HepG2 (cell line): ENCODE results near the gene MBNL3. TPM values are rescaled to one million over a fixed set of nuclear protein-coding genes. Genes with fewer than 3 reads are reported as not detected.

Experiments
- ATAC-seq: fragments of 200-7000 bp; cut with Tn5 transposase; 3 replicates; pipeline ENCODE4 v1.9.1; 2020; ENCODE audit warnings: mild to moderate bottlenecking, moderate library complexity
- BruUV-seq: library from RNA; stranded (reverse); fragments of 400-500 nt; replicated peaks from 2 replicates; lab custom pipeline; 2021; lab: Mats Ljungman, UMichigan
- CTCF ChIA-PET: fragments of 300-600 bp; formaldehyde crosslinking; extraction: SDS; loops from one replicate; lab custom pipeline; 2021; ENCODE audit warnings: low total read pairs, inconsistent platforms, low intra/inter-chr PET ratio; lab: Yijun Ruan, JAX
- POLR2A ChIA-PET: fragments of 350-600 bp; sonication (Branson Sonifier 250); formaldehyde crosslinking; loops from one replicate; lab custom pipeline; 2020; ENCODE audit warnings: antibody characterized with exemption, inconsistent platforms; lab: Yijun Ruan, JAX
- DNase-seq: peaks from one replicate; pipeline ENCODE4 v3.0.0-alpha.2; 2015; ENCODE audit warnings: low spot score
- FAIRE-seq: peaks from 3 replicates; lab custom pipeline; 2011; peaks lifted over from hg19 to GRCh38; lab: Jason Lieb, UNC
- H2AFZ ChIP-seq: one replicate; pipeline ENCODE4 v1.6.1; 2011; ENCODE audit warnings: low read length, inconsistent platforms
- H3K27ac ChIP-seq: fragments of 300-600 bp; 3 replicates; pipeline ENCODE4 v1.8.0; 2011; ENCODE audit warnings: mixed run types, mild to moderate bottlenecking, mixed read lengths, low read length, inconsistent platforms; ENCODE audit not compliant: insufficient read depth; ENCODE audit errors: extremely low read length
- H3K27me3 ChIP-seq, 2 experiments: fragments of 200-600 bp in 1 of 2; 2 replicates in 1 of 2; 3 replicates in 1 of 2; pipeline versions ENCODE4 v1.6.0 to v1.8.0; 2011; ENCODE audit warnings: low read length in 2 of 2, mild to moderate bottlenecking in 2 of 2, moderate library complexity in 2 of 2, inconsistent platforms in 1 of 2; ENCODE audit not compliant: insufficient read depth in 2 of 2, control insufficient read depth in 1 of 2
- H3K36me3 ChIP-seq, 2 experiments: fragments of 200-600 bp in 1 of 2; replicated peaks in 1 of 2; 2 replicates in 1 of 2; 3 replicates in 1 of 2; pipeline versions ENCODE4 v1.5.1 to v1.8.0; 2011; ENCODE audit warnings: low read length in 2 of 2, inconsistent platforms in 1 of 2; ENCODE audit not compliant: insufficient read depth in 2 of 2, control insufficient read depth in 1 of 2
- H3K4me1 ChIP-seq: 2 replicates; pipeline ENCODE4 v1.5.1; 2012; ENCODE audit warnings: low read length, inconsistent platforms; ENCODE audit not compliant: insufficient read depth
- H3K4me2 ChIP-seq: 2 replicates; pipeline ENCODE4 v1.6.0; 2011; ENCODE audit warnings: low read depth, low read length, inconsistent platforms
- H3K4me3 ChIP-seq, 3 experiments: fragments of 200-600 bp in 1 of 3; sonication (generic), shearing (Covaris generic) in 1 of 3; replicated peaks in 1 of 3; 2 replicates each; pipeline ENCODE4 v1.5.1; 2011 to 2016; ENCODE audit warnings: low read length in 3 of 3, inconsistent platforms in 2 of 3, low read depth in 2 of 3, mild to moderate bottlenecking in 2 of 3, control low read depth in 1 of 3, mixed read lengths in 1 of 3; ENCODE audit not compliant: insufficient read depth in 1 of 3
- H3K79me2 ChIP-seq: one replicate; pipeline ENCODE4 v1.6.1; 2011; ENCODE audit warnings: low read length, inconsistent platforms; ENCODE audit not compliant: insufficient read depth
- H3K9ac ChIP-seq: 2 replicates; pipeline ENCODE4 v1.6.0; 2011; ENCODE audit warnings: mild to moderate bottlenecking, low read depth, low read length, inconsistent platforms; ENCODE audit not compliant: insufficient read depth
- H3K9me3 ChIP-seq: 2 replicates; pipeline ENCODE4 v1.5.1; 2012; ENCODE audit warnings: mild to moderate bottlenecking, low read length
- H4K20me1 ChIP-seq: 2 replicates; pipeline ENCODE4 v1.6.0; 2011; ENCODE audit warnings: inconsistent platforms, mild to moderate bottlenecking, low read length, moderate library complexity; ENCODE audit not compliant: insufficient read depth
- BCL6 ChIP-seq: IDR thresholded peaks from 2 replicates; pipeline ENCODE4 v1.6.1; 2016; ENCODE audit warnings: missing genetic modification reagents, missing compliant biosample characterization
- BRD4 ChIP-seq: sonication (generic); formaldehyde crosslinking; IDR thresholded peaks from 2 replicates; pipeline ENCODE4 v1.4.0; 2020; ENCODE audit warnings: missing genetic modification reagents
- EP300 ChIP-seq, 3 experiments: sonication (generic) in 1 of 3; formaldehyde crosslinking in 1 of 3; IDR thresholded peaks; 2 replicates each; pipeline versions ENCODE4 v1.5.1 to v1.6.1; 2011 to 2020; ENCODE audit warnings: low read depth in 2 of 3, low read length in 2 of 3, borderline replicate concordance in 1 of 3, improper control_type of control experiment in 1 of 3, mild to moderate bottlenecking in 1 of 3, missing genetic modification reagents in 1 of 3, moderate library complexity in 1 of 3
- FOXA1 ChIP-seq, 2 experiments: fragments of 450-650 bp in 1 of 2; sonication (generic) in 1 of 2; formaldehyde crosslinking in 1 of 2; IDR thresholded peaks; 2 replicates each; pipeline versions ENCODE4 v1.4.0 to v1.6.1; 2016 to 2020; ENCODE audit warnings: missing genetic modification reagents in 1 of 2
- FOXP1 ChIP-seq, 2 experiments: fragments of 450-650 bp in 1 of 2; IDR thresholded peaks; 2 replicates each; pipeline ENCODE4 v1.6.1; 2017 to 2018; ENCODE audit warnings: antibody characterized with exemption in 1 of 2
- MAFK ChIP-seq, 2 experiments: IDR thresholded peaks in 1 of 2; conservative IDR thresholded peaks in 1 of 2; 2 replicates each; pipeline ENCODE4 v1.6.1; 2011; ENCODE audit warnings: improper control_type of control experiment in 2 of 2, low read length in 2 of 2
- MEIS1 ChIP-seq: sonication (generic); formaldehyde crosslinking; IDR thresholded peaks from 2 replicates; pipeline ENCODE4 v1.9.0; 2021; ENCODE audit warnings: mild to moderate bottlenecking, missing genetic modification reagents, moderate library complexity, borderline replicate concordance
- NFATC3 ChIP-seq: sonication (generic); formaldehyde crosslinking; IDR thresholded peaks from 2 replicates; pipeline ENCODE4 v1.5.1; 2020; ENCODE audit warnings: mild to moderate bottlenecking, missing genetic modification reagents
- PCBP2 ChIP-seq: fragments of 200-400 bp; formaldehyde crosslinking; optimal IDR thresholded peaks from 2 replicates; pipeline ENCODE3; 2018; ENCODE audit warnings: low read length, low read depth; ENCODE audit not compliant: poor library complexity, severe bottlenecking
- RARA ChIP-seq: IDR thresholded peaks from 2 replicates; pipeline ENCODE4 v1.6.1; 2016; ENCODE audit warnings: missing genetic modification reagents, missing compliant biosample characterization
- UBTF ChIP-seq: sonication (generic); formaldehyde crosslinking; IDR thresholded peaks from 2 replicates; pipeline ENCODE4 v1.4.0; 2020; ENCODE audit warnings: mild to moderate bottlenecking, missing genetic modification reagents
- ZNF503 ChIP-seq: sonication (generic); formaldehyde crosslinking; IDR thresholded peaks from 2 replicates; pipeline ENCODE4 v1.4.0; 2020; ENCODE audit warnings: missing genetic modification reagents
- ZNF615 ChIP-seq: sonication (generic); formaldehyde crosslinking; IDR thresholded peaks from 2 replicates; pipeline ENCODE4 v1.5.0; 2020; ENCODE audit warnings: mild to moderate bottlenecking, missing genetic modification reagents, borderline replicate concordance
- WGBS: methylation state at CpG from one replicate; pipeline ENCODE4 v1.1.6; 2017; ENCODE audit warnings: low lambda C conversion rate; 5-methylcytosine and 5-hydroxymethylcytosine counted together
- in situ Hi-C: cut with HindIII; loops from 2 replicates; pipeline ENCODE4 v1.10.0; 2017; ENCODE audit warnings: low pct_unique_long_range_greater_than_20kb; ENCODE audit not compliant: extremely low pct_ligation_motif_present
- intact Hi-C: fragments of 100-400 bp; cut with micrococcal nuclease; formaldehyde crosslinking; loops from one replicate; pipeline ENCODE4 v1.10.0; 2022; ENCODE audit not compliant: unreplicated experiment
- polyA plus RNA-seq, 8 experiments: library from polyadenylated mRNA; depleted of rRNA in 3 of 8; stranded (reverse) in 7 of 8; unstranded in 1 of 8; fragments of >200 nt; fragmentation: Illumina TruSeq in 4 of 8; extraction: Trizol in 4 of 8; gene quantifications; 2 replicates each; pipeline versions ENCODE4 v1.2.1 to v1.2.3, GENCODE V29; 2011 to 2016; ENCODE audit warnings: low read depth in 4 of 8, missing spikeins in 1 of 8, mixed read lengths in 1 of 8; ENCODE audit not compliant: insufficient read depth in 1 of 8
- total RNA-seq, 5 experiments: library from RNA; depleted of rRNA; stranded (reverse); fragments of >200 nt; fragmentation: Illumina TruSeq; extraction: Trizol; gene quantifications; 2 replicates each; pipeline ENCODE4 v1.2.3, GENCODE V29; 2016; ENCODE audit warnings: low read depth in 1 of 5
- TF ChIP-seq, protein P1 (sequence below): sonication (generic); formaldehyde crosslinking; conservative IDR thresholded peaks from 2 replicates; pipeline ENCODE4 v1.4.0; 2020; ENCODE audit warnings: mild to moderate bottlenecking, missing genetic modification reagents, moderate library complexity

MBNL3 gene
- total and polyA plus RNA-seq, 2 of the 13 experiments (the other 11 are each of a cell fraction or from before 2014, with no cell fraction given), result 155 to 257 TPM

DNA sequence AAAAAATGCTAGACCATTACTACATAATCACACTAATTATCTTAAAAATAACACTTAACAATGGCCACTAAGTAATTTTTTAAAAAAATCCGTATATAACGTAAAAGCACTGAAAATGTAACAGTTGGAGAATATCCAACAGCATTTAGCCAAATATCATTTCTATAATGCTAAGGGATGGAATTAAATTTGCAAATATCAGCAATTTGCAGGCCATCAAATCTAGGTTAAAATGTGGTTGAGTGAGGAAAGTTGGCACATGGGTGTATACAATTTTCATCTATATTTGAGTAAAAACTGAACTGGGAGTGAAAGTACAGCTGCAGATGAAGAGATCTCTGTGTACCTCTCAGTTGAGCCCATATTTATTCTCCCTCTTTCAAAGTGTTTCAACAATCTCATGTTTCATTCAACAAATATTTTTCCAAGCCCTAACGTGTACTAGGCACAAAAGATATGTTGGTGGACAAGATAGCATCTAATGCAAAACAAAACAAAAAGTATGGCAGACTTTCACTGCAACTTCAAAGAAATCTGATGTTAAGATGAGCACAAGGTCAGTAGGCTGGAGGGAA is 63.0 kb downstream of the MBNL3 start (continued):
- TF ChIP-seq PCBP2 (no peak), BCL6 (CRISPR knock-in tag) (peak; percentile 53), FOXA1 (IDR thresholded peaks at IDR 0.05) (no peak), FOXA1 (CRISPR knock-in tag; IDR thresholded peaks at IDR 0.05) (0 out of 2 replicates have a peak, but pooled peaks have one; percentile 6), FOXP1 (IDR thresholded peaks at IDR 0.05) (no peak), FOXP1 (CRISPR knock-in tag; IDR thresholded peaks at IDR 0.05) (peak; percentile 40; the same call in 1 of the 2 replicates), EP300 (IDR thresholded peaks at IDR 0.05; ENCODE audit: low read depth in 2 of 2, low read length in 2 of 2) (peak in 1 of 2 experiments; percentile 39; a peak in 2 of 4 replicates), EP300 (CRISPR knock-in tag; IDR thresholded peaks at IDR 0.05; ENCODE audit: borderline replicate concordance) (no peak), RARA (CRISPR knock-in tag) (0 out of 2 replicates have a peak, but pooled peaks have one; percentile 16)
- TF ChIP-seq, protein P1, sequence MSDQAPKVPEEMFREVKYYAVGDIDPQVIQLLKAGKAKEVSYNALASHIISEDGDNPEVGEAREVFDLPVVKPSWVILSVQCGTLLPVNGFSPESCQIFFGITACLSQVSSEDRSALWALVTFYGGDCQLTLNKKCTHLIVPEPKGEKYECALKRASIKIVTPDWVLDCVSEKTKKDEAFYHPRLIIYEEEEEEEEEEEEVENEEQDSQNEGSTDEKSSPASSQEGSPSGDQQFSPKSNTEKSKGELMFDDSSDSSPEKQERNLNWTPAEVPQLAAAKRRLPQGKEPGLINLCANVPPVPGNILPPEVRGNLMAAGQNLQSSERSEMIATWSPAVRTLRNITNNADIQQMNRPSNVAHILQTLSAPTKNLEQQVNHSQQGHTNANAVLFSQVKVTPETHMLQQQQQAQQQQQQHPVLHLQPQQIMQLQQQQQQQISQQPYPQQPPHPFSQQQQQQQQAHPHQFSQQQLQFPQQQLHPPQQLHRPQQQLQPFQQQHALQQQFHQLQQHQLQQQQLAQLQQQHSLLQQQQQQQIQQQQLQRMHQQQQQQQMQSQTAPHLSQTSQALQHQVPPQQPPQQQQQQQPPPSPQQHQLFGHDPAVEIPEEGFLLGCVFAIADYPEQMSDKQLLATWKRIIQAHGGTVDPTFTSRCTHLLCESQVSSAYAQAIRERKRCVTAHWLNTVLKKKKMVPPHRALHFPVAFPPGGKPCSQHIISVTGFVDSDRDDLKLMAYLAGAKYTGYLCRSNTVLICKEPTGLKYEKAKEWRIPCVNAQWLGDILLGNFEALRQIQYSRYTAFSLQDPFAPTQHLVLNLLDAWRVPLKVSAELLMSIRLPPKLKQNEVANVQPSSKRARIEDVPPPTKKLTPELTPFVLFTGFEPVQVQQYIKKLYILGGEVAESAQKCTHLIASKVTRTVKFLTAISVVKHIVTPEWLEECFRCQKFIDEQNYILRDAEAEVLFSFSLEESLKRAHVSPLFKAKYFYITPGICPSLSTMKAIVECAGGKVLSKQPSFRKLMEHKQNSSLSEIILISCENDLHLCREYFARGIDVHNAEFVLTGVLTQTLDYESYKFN (CRISPR knock-in tag), result peak; percentile 37; the same call in 1 of the 2 replicates

DNA sequence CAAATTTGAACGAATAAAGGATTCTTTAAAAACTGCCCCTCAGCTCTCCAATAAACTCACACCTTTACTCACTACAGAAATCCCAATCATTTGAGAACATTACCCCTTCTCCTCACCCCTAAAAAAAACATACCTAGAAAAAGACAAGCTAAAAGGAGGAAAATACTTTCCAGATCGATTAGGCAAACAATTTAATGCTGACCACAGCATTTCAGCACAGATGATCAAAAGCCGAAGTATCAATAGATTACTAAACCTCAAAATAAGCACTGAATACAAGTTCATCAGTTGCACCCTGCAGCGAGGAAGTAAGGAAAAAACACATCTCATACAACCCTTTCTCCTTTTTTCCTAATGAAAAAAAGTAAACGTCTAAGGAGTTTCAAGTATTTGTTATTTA is 65.5 kb downstream of the MBNL3 start:
- no peaks in the 10 kb centered on the region for H3K9me3 ChIP-seq
- DNase-seq (no peak), ATAC-seq (no peak), FAIRE-seq (no peak)
- no peaks in the 10 kb centered on the region for H3K36me3 ChIP-seq
- in situ Hi-C loops, result no loop called here
- no peak overlapping the region for H3K4me3 ChIP-seq
- no peak overlapping the region for H2AFZ ChIP-seq
- H3K9ac ChIP-seq, result no peak overlapping the region
- 71% methylated on average over 5 of the region's 5 CpGs for WGBS
- H3K79me2 ChIP-seq, result peaks cover 4% of the 10 kb centered on the region
- no peaks in the 10 kb centered on the region for H4K20me1 ChIP-seq
- BruUV-seq, result no TSS peak
- ChIA-PET CTCF (no interaction called here), POLR2A (interaction anchor here (0.8 kb wide), 1 partner anchor 10 kb away, joined by 3 read pairs; no protein-coding TSS in a partner anchor)
- no peaks in the 10 kb centered on the region for H3K27me3 ChIP-seq
- H3K27ac ChIP-seq, result no peak overlapping the region
- H3K4me1 ChIP-seq, result peaks cover 54% of the 10 kb centered on the region
- intact Hi-C loops, result no loop called here
- no peak overlapping the region for H3K4me2 ChIP-seq
- peak; percentile 88 to 96 for TF ChIP-seq MAFK (conservative IDR thresholded peaks at IDR 0.05 in 1 of 2, IDR thresholded peaks at IDR 0.05 in 1 of 2; ENCODE audit: low read length in 2 of 2)
- no peak for TF ChIP-seq ZNF615 (CRISPR knock-in tag)
- no peak for TF ChIP-seq NFATC3
- no peak for TF ChIP-seq UBTF (CRISPR knock-in tag)
- no peak for TF ChIP-seq ZNF503
- no peak for TF ChIP-seq BRD4
- no peak for TF ChIP-seq MEIS1 (CRISPR knock-in tag)
